Ishikawa (cell line): Measurements from ENCODE around the gene INO80.

Experiments
- CEBPB ChIP-seq: IDR thresholded peaks from 2 replicates; pipeline ENCODE4 v1.6.1; 2012
- CREB1 ChIP-seq: IDR thresholded peaks from 2 replicates; pipeline ENCODE4 v1.6.1; 2012; ENCODE audit warnings: low read depth
- EGR1 ChIP-seq: IDR thresholded peaks from 2 replicates; pipeline ENCODE4 v1.6.1; 2012
- EP300 ChIP-seq: IDR thresholded peaks from 2 replicates; pipeline ENCODE4 v1.6.1; 2012; ENCODE audit warnings: borderline replicate concordance
- FOXM1 ChIP-seq: IDR thresholded peaks from 2 replicates; pipeline ENCODE4 v1.6.1; 2012; ENCODE audit warnings: low read depth, borderline replicate concordance
- NFIC ChIP-seq: IDR thresholded peaks from 2 replicates; pipeline ENCODE4 v1.6.1; 2012
- RAD21 ChIP-seq: IDR thresholded peaks from 2 replicates; pipeline ENCODE4 v1.6.1; 2012; ENCODE audit warnings: low read depth
- TAF1 ChIP-seq: IDR thresholded peaks from 2 replicates; pipeline ENCODE4 v1.6.1; 2012; ENCODE audit warnings: low read depth, mild to moderate bottlenecking
- TCF12 ChIP-seq: IDR thresholded peaks from 2 replicates; pipeline ENCODE4 v1.6.1; 2012; ENCODE audit warnings: low read depth
- TEAD4 ChIP-seq: IDR thresholded peaks from 2 replicates; pipeline ENCODE4 v1.6.1; 2012
- YY1 ChIP-seq: IDR thresholded peaks from 2 replicates; pipeline ENCODE4 v1.6.1; 2012; ENCODE audit warnings: low read depth
- ZBTB7A ChIP-seq: IDR thresholded peaks from 2 replicates; pipeline ENCODE4 v1.6.1; 2012; ENCODE audit warnings: low read depth
- TF ChIP-seq, protein P1 (sequence below): IDR thresholded peaks from 2 replicates; pipeline ENCODE4 v1.6.1; 2012
- TF ChIP-seq, protein P2 (sequence below): IDR thresholded peaks from 2 replicates; pipeline ENCODE4 v1.6.1; 2012
- TF ChIP-seq, protein P3 (sequence below): IDR thresholded peaks from 2 replicates; pipeline ENCODE4 v1.6.1; 2012; ENCODE audit warnings: low read depth, mild to moderate bottlenecking

Gene INO80

DNA sequence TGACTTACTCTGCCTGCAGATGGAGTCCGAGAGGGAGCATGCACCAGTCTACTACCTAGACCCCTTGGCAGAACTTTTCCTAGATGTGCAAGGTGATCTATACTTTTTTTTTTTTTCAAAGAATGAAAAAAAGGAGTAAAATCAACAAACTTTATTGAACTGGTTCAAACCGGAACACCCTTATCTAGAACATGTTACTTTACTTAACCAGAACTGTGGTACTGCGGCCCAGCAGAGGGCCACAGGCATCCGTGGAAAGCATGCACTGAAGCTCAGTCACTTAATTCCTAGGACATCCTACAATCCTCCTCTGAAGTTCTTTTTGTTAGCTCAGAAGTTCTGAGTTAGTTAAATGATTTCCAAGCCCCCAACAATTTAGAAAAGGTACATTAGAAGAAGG, 141.2 kb downstream of the INO80 start:
- TF ChIP-seq FOXM1: no peak
- TF ChIP-seq CEBPB: no peak
- no peak for TF ChIP-seq NFIC
- TF ChIP-seq, protein P1, sequence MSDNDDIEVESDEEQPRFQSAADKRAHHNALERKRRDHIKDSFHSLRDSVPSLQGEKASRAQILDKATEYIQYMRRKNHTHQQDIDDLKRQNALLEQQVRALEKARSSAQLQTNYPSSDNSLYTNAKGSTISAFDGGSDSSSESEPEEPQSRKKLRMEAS: no peak
- no peak for TF ChIP-seq CREB1
- no peak for TF ChIP-seq ZBTB7A
- TF ChIP-seq RAD21: no peak
- TF ChIP-seq EP300: no peak
- no peak for TF ChIP-seq TCF12
- no peak for TF ChIP-seq TEAD4
- TF ChIP-seq, protein P2, sequence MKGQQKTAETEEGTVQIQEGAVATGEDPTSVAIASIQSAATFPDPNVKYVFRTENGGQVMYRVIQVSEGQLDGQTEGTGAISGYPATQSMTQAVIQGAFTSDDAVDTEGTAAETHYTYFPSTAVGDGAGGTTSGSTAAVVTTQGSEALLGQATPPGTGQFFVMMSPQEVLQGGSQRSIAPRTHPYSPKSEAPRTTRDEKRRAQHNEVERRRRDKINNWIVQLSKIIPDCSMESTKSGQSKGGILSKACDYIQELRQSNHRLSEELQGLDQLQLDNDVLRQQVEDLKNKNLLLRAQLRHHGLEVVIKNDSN: no peak
- TF ChIP-seq EGR1: no peak
- TF ChIP-seq, protein P3, sequence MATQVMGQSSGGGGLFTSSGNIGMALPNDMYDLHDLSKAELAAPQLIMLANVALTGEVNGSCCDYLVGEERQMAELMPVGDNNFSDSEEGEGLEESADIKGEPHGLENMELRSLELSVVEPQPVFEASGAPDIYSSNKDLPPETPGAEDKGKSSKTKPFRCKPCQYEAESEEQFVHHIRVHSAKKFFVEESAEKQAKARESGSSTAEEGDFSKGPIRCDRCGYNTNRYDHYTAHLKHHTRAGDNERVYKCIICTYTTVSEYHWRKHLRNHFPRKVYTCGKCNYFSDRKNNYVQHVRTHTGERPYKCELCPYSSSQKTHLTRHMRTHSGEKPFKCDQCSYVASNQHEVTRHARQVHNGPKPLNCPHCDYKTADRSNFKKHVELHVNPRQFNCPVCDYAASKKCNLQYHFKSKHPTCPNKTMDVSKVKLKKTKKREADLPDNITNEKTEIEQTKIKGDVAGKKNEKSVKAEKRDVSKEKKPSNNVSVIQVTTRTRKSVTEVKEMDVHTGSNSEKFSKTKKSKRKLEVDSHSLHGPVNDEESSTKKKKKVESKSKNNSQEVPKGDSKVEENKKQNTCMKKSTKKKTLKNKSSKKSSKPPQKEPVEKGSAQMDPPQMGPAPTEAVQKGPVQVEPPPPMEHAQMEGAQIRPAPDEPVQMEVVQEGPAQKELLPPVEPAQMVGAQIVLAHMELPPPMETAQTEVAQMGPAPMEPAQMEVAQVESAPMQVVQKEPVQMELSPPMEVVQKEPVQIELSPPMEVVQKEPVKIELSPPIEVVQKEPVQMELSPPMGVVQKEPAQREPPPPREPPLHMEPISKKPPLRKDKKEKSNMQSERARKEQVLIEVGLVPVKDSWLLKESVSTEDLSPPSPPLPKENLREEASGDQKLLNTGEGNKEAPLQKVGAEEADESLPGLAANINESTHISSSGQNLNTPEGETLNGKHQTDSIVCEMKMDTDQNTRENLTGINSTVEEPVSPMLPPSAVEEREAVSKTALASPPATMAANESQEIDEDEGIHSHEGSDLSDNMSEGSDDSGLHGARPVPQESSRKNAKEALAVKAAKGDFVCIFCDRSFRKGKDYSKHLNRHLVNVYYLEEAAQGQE: no peak
- TF ChIP-seq YY1: no peak
- TF ChIP-seq TAF1: no peak

DNA sequence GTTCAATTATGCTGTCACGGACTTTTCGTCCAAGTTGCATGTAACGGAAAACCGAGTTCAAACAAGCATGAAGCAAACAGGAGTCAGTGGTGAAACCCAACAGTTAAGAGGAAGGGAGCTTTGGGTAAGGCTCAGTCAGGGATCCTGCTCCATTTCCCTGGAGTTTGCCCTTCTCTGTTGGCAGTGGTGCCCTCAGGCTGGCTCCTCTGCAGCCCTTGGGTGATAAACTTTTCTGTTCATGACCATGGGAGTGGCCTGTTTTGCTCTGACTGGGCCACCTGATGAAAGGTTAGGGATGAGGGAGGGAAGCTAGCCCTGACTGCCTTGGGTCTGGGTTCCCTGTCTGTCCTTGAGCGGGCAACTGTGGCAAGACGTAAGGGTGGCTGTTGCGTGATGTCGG, 146.7 kb downstream of the INO80 start:
- TF ChIP-seq EP300: no peak
- no peak for TF ChIP-seq RAD21
- TF ChIP-seq FOXM1: no peak
- TF ChIP-seq, protein P1: no peak
- no peak for TF ChIP-seq EGR1
- TF ChIP-seq TCF12: no peak
- no peak for TF ChIP-seq YY1
- TF ChIP-seq TAF1: no peak
- no peak for TF ChIP-seq NFIC
- TF ChIP-seq CREB1: no peak

DNA sequence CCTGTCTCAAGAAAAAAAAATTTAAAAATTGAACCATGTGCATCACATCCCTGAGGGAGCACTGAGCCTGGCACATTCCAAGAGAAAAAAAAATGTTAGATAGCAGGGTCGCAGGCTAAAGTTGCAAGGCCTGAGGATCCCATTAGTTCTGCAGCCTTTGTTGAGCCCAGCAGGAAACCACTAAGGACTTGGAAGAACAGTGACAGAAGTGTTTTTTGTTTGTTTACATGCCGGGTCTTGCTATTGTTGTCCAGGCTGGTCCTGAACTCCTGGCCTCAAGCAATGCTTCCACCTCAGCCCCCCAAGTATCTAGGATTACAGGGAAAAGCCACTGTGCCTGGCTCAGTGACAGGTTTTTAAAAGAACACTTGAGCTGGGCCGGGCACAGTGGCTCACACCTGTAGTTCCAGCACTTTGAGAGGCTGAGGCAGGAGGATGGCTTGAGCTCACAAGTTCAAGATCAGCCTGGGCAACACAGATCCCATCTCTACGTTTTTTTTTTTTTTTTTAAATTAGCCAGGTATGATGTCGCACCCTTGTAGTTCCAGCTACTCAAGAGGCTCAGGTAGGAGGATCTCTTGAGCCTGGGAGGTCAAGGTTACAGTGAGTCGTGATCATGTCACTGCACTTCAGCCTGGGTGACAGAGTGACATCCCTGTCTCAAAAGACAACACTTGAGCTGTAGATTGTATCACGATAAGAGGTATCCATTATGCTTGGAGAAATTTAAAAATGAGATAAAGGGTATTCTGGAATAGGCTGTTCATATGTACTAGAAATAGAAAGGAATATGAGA, 147.6 kb downstream of the INO80 start:
- TF ChIP-seq TCF12 (peak; percentile 66), EGR1 (no peak), YY1 (no peak), TEAD4 (peak; percentile 72), EP300 (peak; percentile 57; the same call in 1 of the 2 replicates), ZBTB7A (no peak), TAF1 (no peak), NFIC (peak; percentile 77; the same call in 1 of the 2 replicates), CREB1 (0 out of 2 replicates have a peak, but pooled peaks have one; percentile 13), CEBPB (0 out of 2 replicates have a peak, but pooled peaks have one; percentile 16)
- TF ChIP-seq, protein P1: peak; percentile 48; the same call in 1 of the 2 replicates
- TF ChIP-seq, protein P3: no peak
- TF ChIP-seq, protein P2: no peak

DNA sequence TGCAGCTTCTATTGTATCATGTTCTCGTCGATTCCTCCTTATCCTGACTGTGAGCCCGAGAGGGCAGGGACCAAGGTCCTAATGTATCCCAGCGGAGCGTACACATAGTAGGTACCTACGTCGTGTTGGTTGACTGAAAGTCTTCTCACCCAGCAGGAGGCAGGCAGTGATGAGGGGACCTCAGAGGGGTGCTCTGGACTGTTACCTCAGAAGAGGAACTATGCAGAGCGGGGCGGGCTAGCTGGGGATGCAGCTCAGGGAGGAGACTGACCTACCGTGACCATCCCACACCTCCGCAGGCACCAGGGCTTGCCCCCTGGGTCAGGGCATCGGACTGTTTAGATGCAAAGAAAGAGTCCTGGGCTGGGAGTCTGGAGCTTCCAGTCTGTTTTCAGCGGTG, 151.4 kb downstream of the INO80 start:
- TF ChIP-seq EP300 (no peak), EGR1 (no peak), TEAD4 (no peak)
- TF ChIP-seq, protein P1: no peak

DNA sequence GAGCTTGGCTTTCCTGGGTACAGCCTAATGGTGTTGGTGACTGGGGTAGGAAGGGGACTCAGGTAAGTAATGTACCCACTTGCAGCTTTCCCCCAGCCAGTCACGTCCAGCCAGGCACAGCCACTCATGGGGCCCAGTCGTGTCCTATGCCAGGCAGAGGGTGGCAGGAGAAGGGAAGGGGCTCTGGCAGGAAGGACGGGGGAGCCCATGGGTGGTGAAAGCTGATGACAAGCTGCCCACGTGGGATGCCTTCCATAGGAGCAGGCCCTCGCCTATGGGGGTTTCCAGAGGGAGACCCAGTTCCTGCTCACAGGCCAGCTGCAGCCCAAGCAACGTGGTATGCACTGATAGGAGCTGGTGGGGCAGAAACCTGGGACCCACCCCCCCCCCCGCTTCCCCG, 152.1 kb downstream of the INO80 start:
- TF ChIP-seq TEAD4: no peak
- TF ChIP-seq, protein P3: no peak
- TF ChIP-seq, protein P1: no peak
- no peak for TF ChIP-seq EGR1
- no peak for TF ChIP-seq TAF1
- no peak for TF ChIP-seq ZBTB7A
- TF ChIP-seq YY1: no peak
- no peak for TF ChIP-seq RAD21
- TF ChIP-seq NFIC: no peak
- TF ChIP-seq CEBPB: no peak
- TF ChIP-seq FOXM1: no peak
- no peak for TF ChIP-seq EP300
- TF ChIP-seq CREB1: no peak
- TF ChIP-seq, protein P2: no peak
